GM19455 (cell line): ENCODE data around the gene CEMIP2.

Source experiments
- ATAC-seq: cut with Tn5 transposase; IDR thresholded peaks from one replicate; pipeline ENCODE4 v1.9.1; 2021; ENCODE audit not compliant: unreplicated experiment

CEMIP2 gene

DNA sequence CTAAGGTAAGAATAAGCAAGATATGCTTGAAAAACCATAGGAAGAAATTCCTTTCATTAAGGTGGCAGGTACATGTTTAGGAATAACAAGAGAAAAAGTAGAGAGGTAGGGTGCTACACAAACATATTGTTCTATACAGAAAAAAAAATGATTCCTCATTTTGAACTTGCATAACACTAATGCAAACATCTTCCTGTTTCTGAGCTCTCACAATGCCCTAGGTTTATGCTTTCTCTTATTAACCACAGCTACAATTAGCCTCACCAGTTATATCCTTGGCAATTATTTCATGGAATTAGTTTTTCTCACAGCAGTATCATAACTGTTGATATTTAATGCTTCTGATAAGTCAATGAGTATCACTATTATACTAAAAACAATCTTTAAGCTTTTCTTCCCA is 20.7 kb downstream of the CEMIP2 start:
- ATAC-seq = no peak

DNA sequence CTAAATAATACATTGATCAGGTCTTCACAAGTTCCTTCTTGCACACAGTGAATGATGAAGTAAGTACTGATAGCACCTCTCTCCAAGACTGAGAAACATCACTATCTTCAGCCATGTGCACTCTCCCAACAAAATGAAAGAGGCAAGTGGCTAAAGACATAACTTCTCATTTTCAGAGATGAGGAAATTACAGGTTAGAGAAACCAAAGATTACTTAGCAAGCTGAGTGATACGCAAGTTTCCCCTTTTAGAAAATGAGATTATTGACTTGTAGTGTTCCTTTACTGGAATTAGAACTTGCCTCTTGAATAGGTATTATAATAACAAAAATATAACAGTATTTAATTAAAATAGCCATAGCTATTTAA is 21.6 kb downstream of the CEMIP2 start:
- ATAC-seq = no peak

GRCh38 chr9:71746023-71746757 is 22.1 kb downstream of the CEMIP2 start:
- no peak for ATAC-seq

DNA sequence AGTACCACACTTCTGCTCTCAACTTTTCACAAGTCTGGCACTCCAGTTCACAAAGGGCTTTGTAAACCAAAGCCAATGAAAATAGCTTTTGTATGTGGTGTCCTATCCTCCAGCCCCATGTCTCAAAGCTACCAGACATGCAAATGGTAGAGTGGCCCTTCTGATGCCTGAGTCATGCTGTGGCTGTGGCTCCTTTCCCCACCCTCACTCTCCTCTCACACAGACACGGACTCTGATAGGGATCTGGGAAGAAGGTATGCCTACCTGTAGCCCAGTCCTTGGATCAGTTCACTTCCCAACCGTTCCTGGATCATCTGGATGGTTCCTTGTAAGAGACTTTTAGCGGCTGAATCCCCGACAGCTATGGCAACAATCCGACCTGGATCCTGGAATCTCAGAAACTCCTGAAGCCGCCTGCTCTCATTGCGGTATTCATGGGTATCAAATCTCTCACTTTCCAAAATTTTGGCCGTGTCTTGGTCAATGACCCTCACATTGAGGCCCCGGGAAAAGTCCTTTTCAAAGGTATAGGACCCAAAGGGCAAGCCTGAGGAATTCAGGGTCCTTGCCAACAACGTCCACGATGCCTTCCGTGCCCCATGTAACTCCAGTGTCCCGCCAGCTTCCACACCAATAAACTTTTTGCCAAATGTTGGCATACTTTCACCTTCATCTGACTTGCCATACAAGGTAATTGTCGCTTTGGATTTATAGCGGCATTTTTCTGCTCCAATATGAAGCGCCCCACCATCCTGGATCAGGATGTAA is 23.4 kb downstream of the CEMIP2 start:
- no peak for ATAC-seq

DNA sequence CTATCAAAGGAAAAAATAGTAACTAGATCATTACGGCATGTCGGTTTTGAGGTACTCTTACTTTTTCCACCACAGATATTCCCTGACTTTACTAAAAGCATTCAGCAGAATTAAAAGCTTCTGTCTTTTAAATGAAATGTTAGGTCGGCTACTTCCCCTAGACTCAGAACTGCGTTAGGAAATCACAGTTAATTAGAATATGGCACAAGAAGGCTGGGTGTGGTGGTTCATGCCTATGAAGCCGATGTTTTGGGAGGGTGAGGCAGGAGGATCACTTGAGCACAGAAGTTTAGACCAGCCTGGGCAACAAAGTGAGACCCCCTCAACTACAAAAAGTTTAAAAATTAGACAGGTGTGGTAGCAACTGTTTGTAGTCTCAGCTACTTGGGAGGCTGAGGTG is 24.4 kb downstream of the CEMIP2 start:
- no peak for ATAC-seq

DNA sequence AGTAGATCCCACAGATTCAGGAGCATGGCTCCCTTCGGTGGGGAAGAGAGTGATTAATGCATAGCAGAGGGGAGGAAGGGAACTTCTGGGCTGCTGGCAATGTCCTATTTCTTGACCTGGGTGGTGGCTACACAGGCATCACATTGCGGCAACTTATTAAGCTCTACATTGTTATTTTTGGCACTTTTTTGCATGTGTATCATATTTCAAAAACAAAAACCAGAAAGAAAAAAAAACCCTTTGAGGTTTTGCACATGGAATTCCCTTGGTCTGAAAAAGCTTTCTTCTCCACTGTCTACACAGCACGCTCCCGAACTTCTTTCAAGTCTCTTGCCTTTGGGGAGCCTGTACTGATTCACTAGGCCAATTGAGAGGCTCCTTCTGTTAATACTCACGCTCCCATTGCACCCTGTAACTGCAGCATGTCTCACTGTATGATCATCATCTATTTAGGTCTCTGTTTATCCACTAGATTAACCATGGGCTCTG is 25.1 kb downstream of the CEMIP2 start:
- ATAC-seq = no peak

DNA sequence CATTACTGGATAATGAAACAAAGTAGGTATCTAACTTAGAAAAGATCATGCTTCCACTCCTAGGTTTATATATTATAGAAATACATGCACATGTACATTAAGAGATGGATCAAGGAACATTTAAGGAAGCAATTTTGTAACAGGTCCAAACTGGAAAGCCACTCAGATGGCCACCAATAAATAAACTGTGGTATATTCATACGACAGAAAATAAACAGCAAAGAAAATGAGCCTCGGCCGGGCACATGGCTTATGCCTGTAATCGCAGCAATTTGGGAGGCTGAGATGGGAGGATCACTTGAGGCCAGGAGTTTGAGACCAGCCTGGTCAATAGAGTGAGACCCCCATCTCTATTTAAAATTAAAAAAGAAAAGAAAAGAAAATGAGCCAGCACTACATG is 25.6 kb downstream of the CEMIP2 start:
- no peak for ATAC-seq

GRCh38 chr9:71741926-71742648 is 26.2 kb downstream of the CEMIP2 start:
- no peak for ATAC-seq

DNA sequence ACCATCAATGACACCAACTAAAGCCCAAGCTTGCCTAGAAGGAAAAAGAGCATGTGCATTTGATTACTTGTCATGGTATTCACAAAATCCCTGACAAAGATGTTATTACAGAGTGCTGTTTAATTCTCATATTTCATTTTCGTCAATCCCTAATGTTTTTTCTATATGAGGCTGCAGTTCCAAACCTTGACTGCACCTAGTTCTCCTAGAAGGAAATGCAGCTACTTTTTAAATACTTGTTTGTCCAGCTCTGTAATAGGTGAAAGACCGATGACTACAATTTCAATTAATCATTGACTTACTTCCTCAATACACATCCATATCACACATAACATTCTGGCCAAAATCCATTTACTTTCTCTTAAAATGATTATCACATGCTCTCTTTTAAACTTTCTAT is 28.1 kb downstream of the CEMIP2 start:
- no peak for ATAC-seq

DNA sequence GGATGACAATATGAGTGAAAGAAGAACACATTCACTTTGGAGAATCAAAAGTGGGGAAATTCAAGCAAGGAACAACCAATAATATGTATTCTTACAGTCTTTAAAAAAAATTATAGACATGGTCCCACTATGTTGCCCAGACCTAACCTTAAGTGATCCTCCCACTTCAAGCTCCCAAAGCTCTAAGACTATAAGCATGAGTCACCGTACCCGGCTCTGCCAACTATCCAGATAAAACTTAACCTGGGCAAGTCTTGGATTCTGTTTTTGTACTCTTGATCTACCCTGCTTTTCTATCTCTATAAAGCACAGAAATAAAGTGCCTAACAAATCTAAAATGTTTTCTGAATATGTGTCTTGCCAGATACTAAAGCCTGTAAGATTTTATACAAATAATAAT is 30.9 kb downstream of the CEMIP2 start:
- no peak for ATAC-seq

DNA sequence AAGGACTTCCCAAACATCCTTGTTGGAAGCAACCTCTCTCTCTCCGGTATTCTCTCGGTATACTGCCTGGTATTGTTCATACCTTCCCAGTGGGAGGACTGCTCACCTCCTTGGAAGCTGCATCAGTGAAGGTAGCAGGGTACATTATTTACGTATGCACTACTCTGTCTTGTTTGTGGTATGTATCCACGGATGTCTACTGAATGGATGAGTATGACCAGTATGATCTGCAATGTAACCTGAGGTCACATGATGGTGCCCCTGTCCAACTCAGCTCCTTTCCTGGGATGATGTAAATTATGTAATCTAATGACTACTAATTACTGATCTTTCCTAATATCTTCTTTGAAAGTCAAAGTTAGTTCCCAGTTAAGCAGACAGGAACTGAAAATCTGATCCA is 32.1 kb downstream of the CEMIP2 start:
- ATAC-seq = no peak

DNA sequence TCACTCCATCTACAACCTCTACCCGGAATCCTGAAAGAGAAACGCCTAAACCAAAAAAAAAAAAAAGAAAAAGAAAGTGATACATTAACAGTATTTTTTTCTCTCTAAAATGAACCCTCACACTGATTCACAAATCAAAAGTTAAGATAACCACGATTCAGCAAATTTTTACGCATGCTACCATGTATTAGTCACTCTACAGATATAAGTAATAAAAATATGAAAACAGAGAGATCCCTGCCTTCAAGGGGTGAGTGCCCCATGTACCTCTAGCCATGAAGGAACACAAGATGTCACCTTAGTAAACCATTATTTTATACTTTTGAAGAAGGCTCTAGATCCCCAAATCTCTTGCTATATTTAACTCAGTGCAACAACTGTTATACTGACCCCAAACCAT is 33.4 kb downstream of the CEMIP2 start:
- ATAC-seq = no peak

DNA sequence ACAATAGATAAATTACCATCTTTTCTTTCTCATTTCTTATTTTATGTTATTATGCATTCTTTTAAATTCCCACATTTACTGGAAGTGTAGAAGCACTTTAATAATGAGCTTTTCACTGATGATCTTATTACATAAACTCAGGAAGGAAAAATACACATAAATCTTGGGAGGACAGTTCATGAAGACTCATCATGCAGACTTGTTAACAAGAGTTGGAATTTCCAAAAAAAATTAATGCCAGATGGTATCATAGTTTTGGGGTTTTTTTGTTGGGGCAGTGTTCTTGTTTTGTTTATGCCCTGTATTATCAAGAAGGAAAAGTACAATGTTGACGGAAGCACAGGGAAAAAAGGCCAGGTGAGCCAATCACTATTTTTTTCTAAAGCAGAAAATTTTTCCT is 35.1 kb downstream of the CEMIP2 start:
- no peak for ATAC-seq

- ATAC-seq = no peak
Measured at GRCh38 chr9:71729816-71730526, 38.3 kb downstream of the CEMIP2 start.

- no peak for ATAC-seq
Measured at GRCh38 chr9:71726723-71727122, 41.6 kb downstream of the CEMIP2 start.

DNA sequence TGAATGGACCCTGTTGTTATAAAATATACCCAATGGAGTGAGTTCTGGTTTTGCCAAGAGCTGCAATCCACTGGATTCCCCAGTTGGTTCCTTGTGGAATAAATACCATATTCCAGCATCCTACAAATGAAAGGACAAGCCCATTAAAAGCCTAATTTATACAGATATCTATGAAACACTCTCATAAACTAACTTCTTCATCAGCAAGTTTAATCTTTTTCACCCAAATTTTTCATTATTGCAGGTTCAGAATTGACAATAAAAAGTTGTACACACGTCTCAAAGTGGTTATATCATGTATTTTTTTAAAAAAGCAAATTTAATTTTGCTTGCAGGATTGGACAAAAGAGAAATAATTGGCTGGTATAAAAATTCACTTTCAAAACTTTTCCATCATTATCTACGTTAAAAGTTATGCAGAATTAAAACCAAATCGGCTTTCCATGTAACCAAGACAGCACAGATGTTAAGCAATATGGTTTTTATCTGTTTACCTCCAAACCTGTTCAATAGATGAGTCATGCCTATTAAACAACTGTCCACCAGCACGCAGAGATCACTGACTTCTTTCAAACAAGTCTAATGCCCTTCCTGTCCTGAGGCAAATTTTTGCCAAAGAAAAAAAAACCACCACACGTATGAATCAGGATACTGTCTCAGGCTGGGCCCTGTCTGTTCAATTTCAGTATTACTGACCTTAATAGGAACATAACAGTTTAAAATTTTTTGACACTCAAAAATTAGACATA is 42.5 kb downstream of the CEMIP2 start:
- no peak for ATAC-seq

DNA sequence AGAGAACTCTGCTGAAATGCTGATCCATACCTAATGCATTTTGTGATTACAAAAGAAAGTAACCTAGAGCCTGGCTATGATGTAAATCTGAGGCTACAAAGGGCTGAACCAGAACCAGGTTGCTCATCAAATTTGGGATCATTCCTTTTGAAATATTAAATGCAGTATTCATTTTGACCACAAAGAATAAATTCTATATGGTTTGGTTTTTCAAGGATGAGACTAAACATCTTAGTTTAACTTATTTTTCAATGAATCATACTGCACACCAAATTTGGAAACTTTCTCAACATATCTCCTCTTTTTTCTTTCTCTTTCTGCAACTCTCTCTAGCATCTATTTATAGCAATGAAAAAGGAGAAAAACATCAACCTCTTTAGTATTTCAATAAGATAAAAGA is 46.5 kb downstream of the CEMIP2 start:
- no peak for ATAC-seq

DNA sequence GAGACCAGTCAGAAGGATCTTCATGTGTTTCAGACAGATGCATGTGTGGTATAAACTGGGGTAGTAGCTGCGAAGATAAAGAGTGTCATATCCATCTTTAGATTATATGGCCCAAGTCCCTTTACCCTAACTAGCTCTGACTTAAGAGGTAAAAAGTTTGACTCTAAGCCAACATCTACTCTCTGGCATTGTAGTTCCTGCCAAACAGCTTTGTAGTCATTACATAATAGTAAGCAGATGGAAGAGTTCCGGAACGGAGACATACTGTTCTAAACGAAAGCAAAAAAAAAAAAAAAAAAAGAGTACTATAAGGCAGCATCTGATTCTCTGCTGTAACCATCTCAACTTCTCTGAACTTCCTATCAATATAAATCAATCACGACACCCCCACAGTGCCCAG is 48.8 kb downstream of the CEMIP2 start:
- ATAC-seq = no peak

DNA sequence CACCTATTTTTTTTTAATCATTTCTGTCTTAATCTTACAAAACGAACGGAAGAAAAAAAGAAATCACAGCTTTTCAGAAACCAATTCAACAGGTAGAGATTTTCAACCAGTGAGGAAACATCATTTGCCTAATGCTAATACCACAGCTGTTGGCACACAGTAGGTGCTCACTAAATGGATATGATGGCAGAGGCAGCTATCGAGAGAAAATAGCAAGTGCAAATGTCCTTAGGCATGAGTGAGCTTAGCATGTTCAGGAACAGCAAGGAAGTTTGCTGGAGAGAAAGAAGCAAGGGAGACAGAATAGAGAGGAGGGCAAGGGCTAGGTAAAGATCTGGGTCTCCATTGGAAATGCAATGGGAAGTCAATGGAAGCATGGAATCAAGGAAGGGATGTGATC is 49.2 kb downstream of the CEMIP2 start:
- no peak for ATAC-seq

DNA sequence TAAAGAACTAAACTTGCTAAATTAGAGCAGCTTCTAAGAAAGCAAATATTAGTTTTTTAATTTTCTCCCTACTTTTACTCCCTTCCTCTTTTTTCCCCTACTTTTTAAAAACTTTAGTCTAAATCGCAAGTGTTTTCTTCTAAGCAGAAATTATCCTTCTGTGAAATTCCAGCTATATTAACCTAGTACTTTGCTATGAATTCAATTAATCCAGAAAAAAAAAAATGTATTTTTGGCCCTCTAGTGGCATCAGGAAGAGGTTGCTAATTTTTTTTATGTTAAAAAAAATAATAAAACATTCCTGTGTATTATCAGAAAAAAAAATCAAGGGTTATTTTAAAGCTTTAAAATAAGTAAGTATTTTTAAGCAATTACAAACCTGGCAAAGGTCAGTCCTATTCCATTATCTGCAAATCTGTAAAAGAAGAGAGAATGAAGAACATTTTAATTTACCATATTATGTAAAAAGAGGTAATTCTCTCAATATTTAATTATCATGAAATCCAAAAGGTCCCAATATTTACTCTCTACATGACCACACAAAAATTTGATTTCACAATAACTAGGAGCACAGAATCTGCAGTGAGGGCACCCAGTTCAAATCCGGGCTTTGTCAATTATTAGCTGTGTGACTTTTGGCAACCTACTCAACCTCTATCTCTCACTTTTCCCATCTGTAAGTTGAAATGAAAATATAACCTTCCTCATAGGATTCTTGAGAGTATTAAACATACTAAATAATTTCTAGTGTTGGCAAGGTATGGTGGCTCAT is 52.0 kb downstream of the CEMIP2 start:
- no peak for ATAC-seq
